MM.1S (cell line): ENCODE measurements around the gene SYT1.

Experiments
- DNase-seq: peaks from one replicate; pipeline ENCODE4 v3.0.0-alpha.2; 2015
- H2AFZ ChIP-seq: fragments of 300-600 bp; sonication (generic); 2 replicates; pipeline ENCODE4 v1.6.0; 2016; ENCODE audit warnings: antibody characterized with exemption, low read length
- H3F3A ChIP-seq: fragments of 300-600 bp; sonication (generic); 2 replicates; pipeline ENCODE4 v1.6.1; 2016; ENCODE audit warnings: mild to moderate bottlenecking, antibody characterized with exemption, low read length, moderate library complexity, mixed read lengths; ENCODE audit not compliant: insufficient read depth
- H3K27ac ChIP-seq: fragments of 300-600 bp; sonication (generic); 2 replicates; pipeline ENCODE4 v1.5.1; 2016; ENCODE audit warnings: mild to moderate bottlenecking, low read length
- H3K27me3 ChIP-seq: fragments of 300-600 bp; sonication (generic); replicated peaks from 2 replicates; pipeline ENCODE4 v1.6.0; 2016; ENCODE audit warnings: low read length; ENCODE audit not compliant: insufficient read depth
- H3K36me3 ChIP-seq: fragments of 300-600 bp; sonication (generic); replicated peaks from 2 replicates; pipeline ENCODE4 v1.6.1; 2016; ENCODE audit warnings: mild to moderate bottlenecking, low read length, mixed read lengths; ENCODE audit not compliant: insufficient read depth
- H3K4me1 ChIP-seq: fragments of 300-600 bp; sonication (generic); 2 replicates; pipeline ENCODE4 v1.6.1; 2016; ENCODE audit warnings: low read length, mixed read lengths
- H3K4me2 ChIP-seq: fragments of 300-600 bp; sonication (generic); 2 replicates; pipeline ENCODE4 v1.6.0; 2016; ENCODE audit warnings: low read depth, low read length
- H3K4me3 ChIP-seq: fragments of 300-600 bp; sonication (generic); 2 replicates; pipeline ENCODE4 v1.5.1; 2016; ENCODE audit warnings: low read length, mixed read lengths
- H3K79me2 ChIP-seq: fragments of 300-600 bp; sonication (generic); 2 replicates; pipeline ENCODE4 v1.6.1; 2016; ENCODE audit warnings: mixed run types, low read length, mixed read lengths
- H3K9ac ChIP-seq: fragments of 300-600 bp; sonication (generic); 2 replicates; pipeline ENCODE4 v1.6.1; 2016; ENCODE audit warnings: low read length, mixed read lengths
- H3K9me2 ChIP-seq: fragments of 300-600 bp; sonication (generic); replicated peaks from 2 replicates; pipeline ENCODE4 v1.6.1; 2016; ENCODE audit warnings: mild to moderate bottlenecking, low read length, mixed read lengths; ENCODE audit not compliant: insufficient read depth
- H3K9me3 ChIP-seq: fragments of 300-600 bp; sonication (generic); replicated peaks from 2 replicates; pipeline ENCODE4 v1.6.1; 2016; ENCODE audit warnings: mild to moderate bottlenecking, low read length, mixed read lengths; ENCODE audit not compliant: insufficient read depth
- H4K20me1 ChIP-seq: fragments of 300-600 bp; sonication (generic); 2 replicates; pipeline ENCODE4 v1.6.1; 2016; ENCODE audit warnings: mild to moderate bottlenecking, low read length, moderate library complexity, mixed read lengths; ENCODE audit not compliant: insufficient read depth
- EZH2 ChIP-seq: fragments of 300-600 bp; sonication (generic); optimal IDR thresholded peaks from 2 replicates; pipeline ENCODE3; 2017; ENCODE audit warnings: low read depth, mild to moderate bottlenecking, antibody characterized with exemption, low read length, mixed read lengths
- EZH2phosphoT487 ChIP-seq: fragments of 300-600 bp; sonication (generic); IDR thresholded peaks from 2 replicates; pipeline ENCODE4 v1.6.1; 2018; ENCODE audit warnings: antibody characterized with exemption, low read length
- TF ChIP-seq, protein P1 (sequence below): fragments of 300-600 bp; sonication (generic); IDR thresholded peaks from 2 replicates; pipeline ENCODE4 v1.5.1; 2016; ENCODE audit warnings: antibody characterized with exemption, low read length, mixed read lengths

SYT1 gene

DNA sequence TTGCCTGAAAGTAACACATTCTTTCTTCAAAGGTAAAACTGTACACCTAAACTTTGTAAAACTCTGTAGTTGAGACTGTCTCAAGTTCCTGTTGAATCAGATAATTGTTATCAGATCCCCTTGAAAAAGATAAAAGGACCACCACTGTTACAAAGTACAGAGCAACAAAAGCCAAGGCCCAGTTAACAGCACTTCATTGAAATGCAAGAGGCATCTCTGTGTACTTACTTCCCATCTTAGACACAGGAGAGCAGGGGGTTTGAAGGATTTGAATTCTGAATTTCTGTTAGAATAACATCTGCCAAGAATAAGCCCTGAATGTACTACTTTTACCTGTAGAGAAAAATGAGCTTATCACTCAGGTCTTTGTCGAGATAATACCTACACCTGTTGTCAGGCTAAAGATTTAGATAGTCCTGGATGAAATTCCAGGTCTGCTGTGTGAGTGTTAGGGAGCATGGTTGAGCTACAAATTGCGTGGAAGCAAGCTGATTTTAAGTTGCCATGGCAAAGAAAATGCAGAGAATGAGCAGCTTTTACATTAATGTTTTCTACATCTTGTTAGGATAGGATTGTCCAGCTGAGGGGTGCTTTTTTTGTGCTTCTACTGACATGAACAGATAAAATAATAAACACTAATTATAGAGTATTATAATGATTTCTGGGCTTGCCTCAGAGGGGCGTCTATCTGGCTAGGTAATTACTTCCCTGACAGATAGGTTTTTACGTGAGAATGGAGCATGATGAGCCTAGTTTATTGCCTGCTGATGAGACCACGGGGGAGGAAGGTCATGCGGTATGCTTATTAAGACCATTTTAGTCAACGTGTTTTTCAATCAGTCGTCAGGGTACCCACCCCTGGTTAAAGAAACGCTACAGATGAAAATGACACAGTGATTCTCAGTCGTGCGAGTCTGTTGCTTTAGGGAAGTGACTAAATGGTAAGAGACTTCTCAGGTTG, 517.0 kb downstream of the SYT1 start:
- H4K20me1 ChIP-seq, result no peaks in the 10 kb centered on the region
- H3K9me3 ChIP-seq, result no peaks in the 10 kb centered on the region
- H3K4me1 ChIP-seq, result no peaks in the 10 kb centered on the region
- no peaks in the 10 kb centered on the region for H3K27me3 ChIP-seq
- H3K27ac ChIP-seq, result no peak overlapping the region
- TF ChIP-seq EZH2 (no peak), EZH2phosphoT487 (no peak)
- TF ChIP-seq, protein P1, sequence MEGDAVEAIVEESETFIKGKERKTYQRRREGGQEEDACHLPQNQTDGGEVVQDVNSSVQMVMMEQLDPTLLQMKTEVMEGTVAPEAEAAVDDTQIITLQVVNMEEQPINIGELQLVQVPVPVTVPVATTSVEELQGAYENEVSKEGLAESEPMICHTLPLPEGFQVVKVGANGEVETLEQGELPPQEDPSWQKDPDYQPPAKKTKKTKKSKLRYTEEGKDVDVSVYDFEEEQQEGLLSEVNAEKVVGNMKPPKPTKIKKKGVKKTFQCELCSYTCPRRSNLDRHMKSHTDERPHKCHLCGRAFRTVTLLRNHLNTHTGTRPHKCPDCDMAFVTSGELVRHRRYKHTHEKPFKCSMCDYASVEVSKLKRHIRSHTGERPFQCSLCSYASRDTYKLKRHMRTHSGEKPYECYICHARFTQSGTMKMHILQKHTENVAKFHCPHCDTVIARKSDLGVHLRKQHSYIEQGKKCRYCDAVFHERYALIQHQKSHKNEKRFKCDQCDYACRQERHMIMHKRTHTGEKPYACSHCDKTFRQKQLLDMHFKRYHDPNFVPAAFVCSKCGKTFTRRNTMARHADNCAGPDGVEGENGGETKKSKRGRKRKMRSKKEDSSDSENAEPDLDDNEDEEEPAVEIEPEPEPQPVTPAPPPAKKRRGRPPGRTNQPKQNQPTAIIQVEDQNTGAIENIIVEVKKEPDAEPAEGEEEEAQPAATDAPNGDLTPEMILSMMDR, result no peak
- no peak overlapping the region for H2AFZ ChIP-seq
- no peak overlapping the region for H3K4me2 ChIP-seq
- no peaks in the 10 kb centered on the region for H3K9me2 ChIP-seq
- no peaks in the 10 kb centered on the region for H3F3A ChIP-seq
- H3K9ac ChIP-seq, result no peak overlapping the region
- H3K36me3 ChIP-seq, result no peaks in the 10 kb centered on the region
- H3K79me2 ChIP-seq, result no peaks in the 10 kb centered on the region
- no peak for DNase-seq
- H3K4me3 ChIP-seq, result no peak overlapping the region

DNA sequence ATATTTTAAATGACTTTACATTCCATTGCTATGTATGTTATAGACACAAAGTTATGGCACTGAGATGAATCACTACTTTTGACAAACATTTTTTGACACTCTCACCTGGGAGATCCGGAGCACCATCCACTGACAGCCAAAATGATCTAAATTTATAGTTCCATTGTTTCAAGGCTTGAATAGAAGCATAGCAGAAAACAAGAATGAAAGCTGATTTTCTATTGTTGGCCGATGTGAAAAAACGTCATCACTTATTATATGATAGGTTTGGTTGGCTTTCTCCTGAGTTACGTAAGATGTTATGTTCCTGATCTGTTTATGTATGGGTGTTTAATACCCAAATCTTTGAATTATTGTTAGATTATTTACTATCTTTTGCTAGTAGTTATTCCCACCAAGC, 520.0 kb downstream of the SYT1 start:
- Histone ChIP-seq H3K9ac (no peak overlapping the region), H3K27ac (no peak overlapping the region), H3K4me2 (no peak overlapping the region), H3K79me2 (no peaks in the 10 kb centered on the region), H3K27me3 (no peaks in the 10 kb centered on the region), H3K9me3 (no peaks in the 10 kb centered on the region), H3K36me3 (no peaks in the 10 kb centered on the region), H3F3A (no peaks in the 10 kb centered on the region), H3K4me3 (no peak overlapping the region), H2AFZ (no peak overlapping the region), H3K9me2 (no peaks in the 10 kb centered on the region), H4K20me1 (no peaks in the 10 kb centered on the region), H3K4me1 (no peaks in the 10 kb centered on the region)
- TF ChIP-seq EZH2 (no peak), EZH2phosphoT487 (no peak)
- TF ChIP-seq, protein P1, result no peak
- no peak for DNase-seq

DNA sequence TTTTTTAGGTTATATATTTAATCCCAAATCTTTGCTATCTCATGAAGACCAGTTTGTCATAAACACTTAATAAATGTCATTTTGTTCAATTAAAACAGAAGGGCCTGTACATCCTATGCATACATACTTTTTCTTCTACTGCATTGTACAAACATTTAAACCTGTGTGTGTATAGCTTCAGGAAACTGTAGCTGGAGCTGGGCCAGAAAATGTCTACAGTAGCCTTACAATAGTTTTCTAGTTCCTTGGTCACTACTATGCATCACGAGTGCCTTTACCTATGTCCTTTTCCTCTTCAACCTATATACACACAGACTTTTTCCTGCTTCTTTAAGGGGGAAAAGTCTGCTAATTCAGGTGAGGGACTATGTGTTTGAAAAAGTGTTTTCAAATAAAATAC, 523.4 kb downstream of the SYT1 start:
- Histone ChIP-seq H3K9me3 (no peaks in the 10 kb centered on the region), H3K36me3 (no peaks in the 10 kb centered on the region), H3K4me2 (no peak overlapping the region), H3K9me2 (no peaks in the 10 kb centered on the region), H3K9ac (no peak overlapping the region), H3K79me2 (no peaks in the 10 kb centered on the region), H2AFZ (no peak overlapping the region), H3K4me1 (no peaks in the 10 kb centered on the region), H4K20me1 (no peaks in the 10 kb centered on the region), H3K4me3 (no peak overlapping the region), H3K27me3 (no peaks in the 10 kb centered on the region), H3F3A (no peaks in the 10 kb centered on the region), H3K27ac (no peak overlapping the region)
- TF ChIP-seq EZH2 (no peak), EZH2phosphoT487 (no peak)
- TF ChIP-seq, protein P1, result no peak
- no peak for DNase-seq
